Mammary epithelial cell (primary cell): ENCODE data around the gene CTSW.

ENCODE experiments used
- CTCF ChIP-seq, 2 donors: IDR thresholded peaks in 1 of 2; conservative IDR thresholded peaks in 1 of 2; 2 replicates each; pipeline ENCODE4 v1.5.1; 2011 to 2012; ENCODE audit warnings: inconsistent platforms in 2 of 2, low read length in 2 of 2, mild to moderate bottlenecking in 2 of 2, control low read depth in 1 of 2, low read depth in 1 of 2; ENCODE audit not compliant: insufficient read depth in 1 of 2; ENCODE audit errors: extremely low read depth in 1 of 2
- EZH2 ChIP-seq: IDR thresholded peaks from 2 replicates; pipeline ENCODE4 v1.6.1; 2012; ENCODE audit warnings: low read length, inconsistent platforms, borderline replicate concordance

DNA sequence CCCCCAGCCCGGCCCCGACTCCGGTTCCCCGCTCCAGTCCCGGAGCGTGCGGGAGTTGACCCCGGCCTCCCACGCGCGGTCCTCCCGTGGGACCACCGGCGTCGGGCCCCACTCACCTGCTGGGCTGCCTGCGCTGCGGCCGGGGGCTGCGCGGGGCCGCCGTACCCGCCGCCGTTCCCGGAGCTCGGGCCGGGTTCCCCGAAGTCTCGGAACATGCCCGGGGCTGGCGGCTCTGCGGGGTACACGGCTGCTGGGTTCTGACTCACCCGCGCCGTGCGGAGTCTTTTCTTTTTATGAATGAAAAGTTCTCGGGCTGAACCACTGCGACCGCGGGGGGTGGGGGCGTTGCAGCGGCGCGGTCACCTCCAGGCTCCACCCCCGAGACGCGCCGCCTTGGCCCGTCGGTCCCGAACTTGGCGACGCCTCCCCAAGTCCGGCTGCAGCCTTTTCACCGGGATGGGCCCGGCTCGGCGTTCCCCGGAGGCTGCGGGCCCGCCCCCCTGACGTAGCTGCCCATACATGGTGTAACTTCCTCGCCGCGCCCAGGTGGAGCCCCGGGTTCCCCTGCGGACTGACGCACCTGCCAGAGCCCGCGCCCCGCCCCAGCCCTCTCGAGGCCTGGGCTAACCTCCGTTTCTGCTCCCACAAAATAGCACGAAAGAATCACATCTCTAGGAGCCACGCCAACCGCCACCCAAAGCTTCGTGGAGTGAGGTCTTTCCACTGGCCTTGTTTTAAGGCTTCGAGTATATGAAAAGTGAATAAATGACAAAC lies 20.7 kb downstream of the CTSW start, which contains the start of gene FOSL1:
- TF ChIP-seq CTCF (conservative IDR thresholded peaks at IDR 0.05 in 1 of 2, IDR thresholded peaks at IDR 0.05 in 1 of 2; ENCODE audit: extremely low read depth in 1 of 2, insufficient read depth in 1 of 2, low read depth in 1 of 2, low read length in 2 of 2), result no peak
- TF ChIP-seq EZH2, result no peak
